HepG2 (cell line): ENCODE measurements around the gene AIMP2.
"Not testable (repeated sequence)": the region's sequence is repeated elsewhere in the genome, so short reads cannot be mapped to it uniquely, and the experiment has no call there.

Experiments
- DMAP1 ChIP-seq: IDR thresholded peaks from 2 replicates; pipeline ENCODE4 v1.6.1; 2016
- MAFK ChIP-seq, 2 experiments: IDR thresholded peaks in 1 of 2; conservative IDR thresholded peaks in 1 of 2; 2 replicates each; pipeline ENCODE4 v1.6.1; 2011; ENCODE audit warnings: improper control_type of control experiment in 2 of 2, low read length in 2 of 2
- MYNN ChIP-seq: sonication (generic); formaldehyde crosslinking; IDR thresholded peaks from 2 replicates; pipeline ENCODE4 v1.4.0; 2020; ENCODE audit warnings: mild to moderate bottlenecking, low read depth, missing genetic modification reagents
- POLR2A ChIP-seq, 2 experiments: IDR thresholded peaks; 2 replicates each; pipeline ENCODE4 v1.6.1; 2011; ENCODE audit warnings: low read depth in 2 of 2, low read length in 2 of 2, mild to moderate bottlenecking in 1 of 2, moderate library complexity in 1 of 2; ENCODE audit not compliant: insufficient read depth in 1 of 2

GRCh38 chr7:6007835-6008590, 1.1 kb upstream of the AIMP2 start:
- TF ChIP-seq MYNN; DMAP1; MAFK (conservative IDR thresholded peaks at IDR 0.05 in 1 of 2, IDR thresholded peaks at IDR 0.05 in 1 of 2; ENCODE audit: low read length in 2 of 2); POLR2A (IDR thresholded peaks at IDR 0.05; ENCODE audit: insufficient read depth in 1 of 2, low read depth in 2 of 2, low read length in 2 of 2): not testable (repeated sequence)
